Measurements from ENCODE around the gene RPS3A. TPM values are rescaled to one million over a fixed set of nuclear protein-coding genes. Genes with fewer than 3 reads are reported as not detected.

Gene RPS3A
- total and polyA plus RNA-seq, 9 donors = 5,016 to 7,127 (median 5,443) TPM

- Histone ChIP-seq H3K36me3 (ENCODE audit: control insufficient read depth, insufficient read depth, low read length) (no peaks in the 10 kb centered on the region), H3K4me1 (ENCODE audit: control insufficient read depth, insufficient read depth, low read length) (no peaks in the 10 kb centered on the region), H3K27me3 (ENCODE audit: control insufficient read depth, insufficient read depth, low read length) (no peaks in the 10 kb centered on the region), H3K27ac (ENCODE audit: low read length) (no peak overlapping the region), H3K4me3 (ENCODE audit: low read length) (no peak overlapping the region), H3K9me3 (replicated peaks; ENCODE audit: control insufficient read depth, low read depth, low read length) (no peaks in the 10 kb centered on the region)
- WGBS (ENCODE audit: insufficient coverage) = 79% methylated on average over 6 of the region's 8 CpGs
- no peak for DNase-seq
These were observed 12.0 kb upstream of the RPS3A start for GRCh38 chr4:151087467-151087866.

- Histone ChIP-seq H3K4me3 (ENCODE audit: low read length) (no peak overlapping the region), H3K27me3 (ENCODE audit: control insufficient read depth, insufficient read depth, low read length) (no peaks in the 10 kb centered on the region), H3K9me3 (replicated peaks; ENCODE audit: control insufficient read depth, low read depth, low read length) (no peaks in the 10 kb centered on the region), H3K36me3 (ENCODE audit: control insufficient read depth, insufficient read depth, low read length) (no peaks in the 10 kb centered on the region), H3K4me1 (ENCODE audit: control insufficient read depth, insufficient read depth, low read length) (no peaks in the 10 kb centered on the region), H3K27ac (ENCODE audit: low read length) (no peak overlapping the region)
- WGBS (ENCODE audit: insufficient coverage) = no CpG with 5 or more reads among the region's 2 CpGs
- DNase-seq = no peak
These were observed 8.4 kb upstream of the RPS3A start for GRCh38 chr4:151091047-151091446.

- no peak overlapping the region for H3K4me3 ChIP-seq (ENCODE audit: low read length)
- no peak overlapping the region for H3K27ac ChIP-seq (ENCODE audit: low read length)
- 86% methylated on average over 2 of the region's 3 CpGs for WGBS (ENCODE audit: insufficient coverage)
- no peaks in the 10 kb centered on the region for H3K4me1 ChIP-seq (ENCODE audit: control insufficient read depth, insufficient read depth, low read length)
- no peaks in the 10 kb centered on the region for H3K27me3 ChIP-seq (ENCODE audit: control insufficient read depth, insufficient read depth, low read length)
- H3K9me3 ChIP-seq (replicated peaks; ENCODE audit: control insufficient read depth, low read depth, low read length) = no peaks in the 10 kb centered on the region
- no peaks in the 10 kb centered on the region for H3K36me3 ChIP-seq (ENCODE audit: control insufficient read depth, insufficient read depth, low read length)
- no peak for DNase-seq
These were observed 6.9 kb upstream of the RPS3A start for GRCh38 chr4:151092488-151092887.

GRCh38 chr4:151093203-151093602 is 6.2 kb upstream of the RPS3A start:
- no peaks in the 10 kb centered on the region for H3K27me3 ChIP-seq (ENCODE audit: control insufficient read depth, insufficient read depth, low read length)
- H3K27ac ChIP-seq (ENCODE audit: low read length) = no peak overlapping the region
- no peaks in the 10 kb centered on the region for H3K9me3 ChIP-seq (replicated peaks; ENCODE audit: control insufficient read depth, low read depth, low read length)
- H3K4me3 ChIP-seq (ENCODE audit: low read length) = no peak overlapping the region
- no peaks in the 10 kb centered on the region for H3K36me3 ChIP-seq (ENCODE audit: control insufficient read depth, insufficient read depth, low read length)
- H3K4me1 ChIP-seq (ENCODE audit: control insufficient read depth, insufficient read depth, low read length) = no peaks in the 10 kb centered on the region
- DNase-seq = no peak
- 50% methylated on average over 2 of the region's 3 CpGs for WGBS (ENCODE audit: insufficient coverage)

- WGBS (ENCODE audit: insufficient coverage) = no CpG with 5 or more reads among the region's 2 CpGs
- no peak overlapping the region for H3K27ac ChIP-seq (ENCODE audit: low read length)
- H3K36me3 ChIP-seq (ENCODE audit: control insufficient read depth, insufficient read depth, low read length) = no peaks in the 10 kb centered on the region
- no peak overlapping the region for H3K4me3 ChIP-seq (ENCODE audit: low read length)
- no peak for DNase-seq
- H3K27me3 ChIP-seq (ENCODE audit: control insufficient read depth, insufficient read depth, low read length) = no peaks in the 10 kb centered on the region
- no peaks in the 10 kb centered on the region for H3K9me3 ChIP-seq (replicated peaks; ENCODE audit: control insufficient read depth, low read depth, low read length)
- peaks cover 6% of the 10 kb centered on the region for H3K4me1 ChIP-seq (ENCODE audit: control insufficient read depth, insufficient read depth, low read length)
These were observed 5.1 kb upstream of the RPS3A start for GRCh38 chr4:151094290-151094751.

GRCh38 chr4:151095142-151095541 is 4.3 kb upstream of the RPS3A start:
- no peak for DNase-seq
- Histone ChIP-seq H3K4me3 (ENCODE audit: low read length) (no peak overlapping the region), H3K27ac (ENCODE audit: low read length) (no peak overlapping the region), H3K36me3 (ENCODE audit: control insufficient read depth, insufficient read depth, low read length) (no peaks in the 10 kb centered on the region), H3K4me1 (ENCODE audit: control insufficient read depth, insufficient read depth, low read length) (peaks cover 6% of the 10 kb centered on the region), H3K27me3 (ENCODE audit: control insufficient read depth, insufficient read depth, low read length) (no peaks in the 10 kb centered on the region), H3K9me3 (replicated peaks; ENCODE audit: control insufficient read depth, low read depth, low read length) (no peaks in the 10 kb centered on the region)
- WGBS (ENCODE audit: insufficient coverage) = no CpG with 5 or more reads among the region's 3 CpGs

- H3K27ac ChIP-seq (ENCODE audit: low read length) = no peak overlapping the region
- peaks cover 16% of the 10 kb centered on the region for H3K36me3 ChIP-seq (ENCODE audit: control insufficient read depth, insufficient read depth, low read length)
- peaks cover 17% of the 10 kb centered on the region for H3K4me1 ChIP-seq (ENCODE audit: control insufficient read depth, insufficient read depth, low read length)
- no CpG with 5 or more reads among the region's 3 CpGs for WGBS (ENCODE audit: insufficient coverage)
- H3K27me3 ChIP-seq (ENCODE audit: control insufficient read depth, insufficient read depth, low read length) = no peaks in the 10 kb centered on the region
- H3K4me3 ChIP-seq (ENCODE audit: low read length) = no peak overlapping the region
- DNase-seq = no peak
- H3K9me3 ChIP-seq (replicated peaks; ENCODE audit: control insufficient read depth, low read depth, low read length) = no peaks in the 10 kb centered on the region
These were observed 1.7 kb upstream of the RPS3A start for GRCh38 chr4:151097759-151098158.

GRCh38 chr4:151098979-151099228 is 524 bp upstream of the RPS3A start:
- Histone ChIP-seq H3K4me3 (ENCODE audit: low read length) (peak overlapping the region; percentile 67), H3K36me3 (ENCODE audit: control insufficient read depth, insufficient read depth, low read length) (peaks cover 26% of the 10 kb centered on the region), H3K27ac (ENCODE audit: low read length) (peak overlapping the region; percentile 45), H3K9me3 (replicated peaks; ENCODE audit: control insufficient read depth, low read depth, low read length) (no peaks in the 10 kb centered on the region), H3K27me3 (ENCODE audit: control insufficient read depth, insufficient read depth, low read length) (no peaks in the 10 kb centered on the region), H3K4me1 (ENCODE audit: control insufficient read depth, insufficient read depth, low read length) (peaks cover 17% of the 10 kb centered on the region)
- no peak for DNase-seq
- WGBS (ENCODE audit: insufficient coverage) = 17% methylated on average over 1 of the region's 8 CpGs

- no peak for DNase-seq
- Histone ChIP-seq H3K27me3 (ENCODE audit: control insufficient read depth, insufficient read depth, low read length) (no peaks in the 10 kb centered on the region), H3K27ac (ENCODE audit: low read length) (peak overlapping the region; percentile 96), H3K4me1 (ENCODE audit: control insufficient read depth, insufficient read depth, low read length) (peaks cover 17% of the 10 kb centered on the region), H3K4me3 (ENCODE audit: low read length) (peak overlapping the region; percentile 67), H3K9me3 (replicated peaks; ENCODE audit: control insufficient read depth, low read depth, low read length) (no peaks in the 10 kb centered on the region), H3K36me3 (ENCODE audit: control insufficient read depth, insufficient read depth, low read length) (peaks cover 28% of the 10 kb centered on the region)
- 0% methylated on average over 9 of the region's 13 CpGs for WGBS (ENCODE audit: insufficient coverage)
These were observed 569 bp downstream of the RPS3A start for GRCh38 chr4:151099976-151100417.

GRCh38 chr4:151100531-151100930 is 1.1 kb downstream of the RPS3A start:
- Histone ChIP-seq H3K27ac (ENCODE audit: low read length) (peak overlapping the region; percentile 15), H3K36me3 (ENCODE audit: control insufficient read depth, insufficient read depth, low read length) (peaks cover 32% of the 10 kb centered on the region), H3K9me3 (replicated peaks; ENCODE audit: control insufficient read depth, low read depth, low read length) (no peaks in the 10 kb centered on the region), H3K4me3 (ENCODE audit: low read length) (peak overlapping the region; percentile 67), H3K27me3 (ENCODE audit: control insufficient read depth, insufficient read depth, low read length) (no peaks in the 10 kb centered on the region), H3K4me1 (ENCODE audit: control insufficient read depth, insufficient read depth, low read length) (peaks cover 17% of the 10 kb centered on the region)
- DNase-seq = no peak
- WGBS (ENCODE audit: insufficient coverage) = 31% methylated on average over 3 of the region's 3 CpGs

GRCh38 chr4:151103758-151104157 is 4.3 kb downstream of the RPS3A start:
- Histone ChIP-seq H3K9me3 (replicated peaks; ENCODE audit: control insufficient read depth, low read depth, low read length) (peaks cover 3% of the 10 kb centered on the region), H3K4me1 (ENCODE audit: control insufficient read depth, insufficient read depth, low read length) (peaks cover 15% of the 10 kb centered on the region), H3K27ac (ENCODE audit: low read length) (no peak overlapping the region), H3K27me3 (ENCODE audit: control insufficient read depth, insufficient read depth, low read length) (no peaks in the 10 kb centered on the region), H3K4me3 (ENCODE audit: low read length) (no peak overlapping the region), H3K36me3 (ENCODE audit: control insufficient read depth, insufficient read depth, low read length) (peaks cover 50% of the 10 kb centered on the region)
- no peak for DNase-seq
- WGBS (ENCODE audit: insufficient coverage) = no CpG with 5 or more reads among the region's 2 CpGs

Measured in muscle of leg (tissue), 11 donors.